T-helper 2 cell treated with Interferon-gamma antibody and Interleukin-4, amounts not matched to agents 100 ng/mL and 5 ng/mL, for 36 hours (primary cell): ENCODE measurements around the gene NELFE. TPM values are rescaled to one million over a fixed set of nuclear protein-coding genes. Genes with fewer than 3 reads are reported as not detected.

Experiments
- intact Hi-C: fragments of 100-400 bp; cut with micrococcal nuclease; formaldehyde crosslinking; loops from one replicate; pipeline ENCODE4 v1.15.1; 2023
- total RNA-seq: library from RNA; stranded (reverse); gene quantifications from 2 replicates; pipeline ENCODE4 v1.2.3, GENCODE V29; 2022

NELFE gene
- total RNA-seq, 1 donor from 2014 or later = 75.8 TPM

- intact Hi-C loops = loop anchor here (10.0 kb wide), 2 partner anchors 111 to 149 kb away; partner anchors contain the start of genes ATF6B and NEU1
Measured at GRCh38 chr6:31976065-31976464, 17.3 kb upstream of the NELFE start.

- intact Hi-C loops = loop anchor here (1.0 to 10.0 kb wide), 3 partner anchors 14 to 152 kb away; partner anchors contain the start of genes ATF6B, NEU1 and SKIC2
Measured at GRCh38 chr6:31972709-31973350, 14.1 kb upstream of the NELFE start.

GRCh38 chr6:31971993-31972708 lies 13.4 kb upstream of the NELFE start, which contains the start of gene DXO:
Gene DXO, minus strand, starts transcription at chr6:31972138. Its CDS starts 463 bp downstream, at chr6:31971675.
- intact Hi-C loops = loop anchor here (1.0 to 10.0 kb wide), 3 partner anchors 13 to 153 kb away; partner anchors contain the start of genes ATF6B, NEU1 and SKIC2

GRCh38 chr6:31971279-31971992 lies 12.7 kb upstream of the NELFE start:
- intact Hi-C loops = loop anchor here (10.0 kb wide), 2 partner anchors 107 to 153 kb away; partner anchors contain the start of genes ATF6B and NEU1

GRCh38 chr6:31970604-31971271 lies 12.0 kb upstream of the NELFE start:
- intact Hi-C loops = loop anchor here (10.0 kb wide), 2 partner anchors 106 to 154 kb away; partner anchors contain the start of genes ATF6B and NEU1

GRCh38 chr6:31969712-31970603 lies 11.2 kb upstream of the NELFE start:
- intact Hi-C loops = loop anchor here (10.0 kb wide), 2 partner anchors 105 to 155 kb away; partner anchors contain the start of genes ATF6B and NEU1

- intact Hi-C loops = no loop called here
Measured at GRCh38 chr6:31968791-31969711, 10.3 kb upstream of the NELFE start.

GRCh38 chr6:31968326-31968725 lies 9.6 kb upstream of the NELFE start:
- intact Hi-C loops = no loop called here

- intact Hi-C loops = no loop called here
Measured at GRCh38 chr6:31967926-31968320, 9.2 kb upstream of the NELFE start.

GRCh38 chr6:31966997-31967925 lies 8.5 kb upstream of the NELFE start:
- intact Hi-C loops = no loop called here

- intact Hi-C loops = no loop called here
Measured at GRCh38 chr6:31966506-31966905, 7.7 kb upstream of the NELFE start.

GRCh38 chr6:31965700-31966099 lies 6.9 kb upstream of the NELFE start:
- intact Hi-C loops = no loop called here

GRCh38 chr6:31963921-31964320 lies 5.2 kb upstream of the NELFE start:
- intact Hi-C loops = no loop called here

GRCh38 chr6:31961616-31962015 lies 2.8 kb upstream of the NELFE start:
- intact Hi-C loops = no loop called here

GRCh38 chr6:31958412-31958740 lies 395 bp downstream of the NELFE start:
- intact Hi-C loops = loop anchor here (5.0 to 10.0 kb wide), 3 partner anchors 239 to 414 kb away; partner anchors contain the start of genes ATP6V1G2, CSNK2B, DDX39B and LY6G5B

GRCh38 chr6:31956796-31957195 lies 2.0 kb downstream of the NELFE start:
- intact Hi-C loops = loop anchor here (5.0 to 10.0 kb wide), 3 partner anchors 241 to 412 kb away; partner anchors contain the start of genes ATP6V1G2, CSNK2B, DDX39B and LY6G5B

- intact Hi-C loops = loop anchor here (10.0 kb wide), 1 partner anchor 410 kb away; the partner anchor contains the start of genes ATP6V1G2, DDX39B and NFKBIL1
Measured at GRCh38 chr6:31954511-31954910, 4.3 kb downstream of the NELFE start.
